Choroid plexus epithelial cell (primary cell): ENCODE measurements around the gene OPTN.
"Not testable (repeated sequence)": the region's sequence is repeated elsewhere in the genome, so short reads cannot be mapped to it uniquely, and the experiment has no call there.

Experiments
- DNase-seq: peaks from one replicate; pipeline ENCODE4 v3.0.0-alpha.2; 2010; ENCODE audit warnings: low read depth
- H3K4me3 ChIP-seq: 2 replicates; pipeline ENCODE4 v1.5.1; 2011; ENCODE audit warnings: low read depth, mild to moderate bottlenecking, control low read depth, low read length, moderate library complexity
- CTCF ChIP-seq: conservative IDR thresholded peaks from 2 replicates; pipeline ENCODE4 v1.5.1; 2011; ENCODE audit warnings: low read depth, mild to moderate bottlenecking, control low read depth, inconsistent platforms, low read length, moderate library complexity

Gene OPTN

DNA sequence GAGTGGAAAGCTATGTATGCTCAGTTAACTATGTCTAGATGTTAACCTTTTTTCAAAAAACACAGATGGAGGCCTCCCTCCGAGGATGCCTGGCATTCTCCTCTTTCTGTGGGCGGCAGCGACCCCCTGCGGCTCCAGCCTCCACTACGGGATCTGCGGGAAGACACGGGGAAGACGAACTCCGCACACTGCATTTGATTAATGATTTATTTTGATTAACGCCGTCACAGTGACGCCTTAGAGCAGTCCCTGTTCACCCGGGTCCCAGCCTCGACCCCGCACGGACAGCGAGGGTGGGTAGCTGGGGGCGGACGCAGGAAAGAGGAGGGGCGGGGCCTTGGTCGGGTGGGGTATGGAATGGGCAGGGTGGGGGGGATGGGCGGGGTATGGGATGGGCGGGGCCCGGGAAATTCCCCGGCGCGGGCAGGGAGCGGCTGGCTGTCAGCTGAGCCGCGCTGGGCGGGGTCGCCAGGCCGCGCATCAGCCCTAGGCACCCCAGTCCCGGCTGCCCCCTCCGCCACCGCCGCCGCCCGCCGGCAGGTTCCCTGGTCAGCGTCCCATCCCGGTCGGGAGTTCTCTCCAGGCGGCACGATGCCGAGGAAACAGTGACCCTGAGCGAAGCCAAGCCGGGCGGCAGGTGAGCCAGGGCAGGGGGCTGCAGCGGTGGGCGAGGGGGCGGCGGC, at the start of gene OPTN:
TSS of gene OPTN (plus strand) at position 498 of the 683 bp plus-strand sequence. CDS start 8,960 bp downstream, outside the sequence.
- H3K4me3 ChIP-seq: peak within 1 kb of the TSS; percentile 95
- peak; percentile 88 for DNase-seq
- peak; percentile 72 for TF ChIP-seq CTCF

GRCh38 chr10:13051126-13051694, 48.8 kb upstream of the OPTN start:
- no peak for DNase-seq
- no peak overlapping the region for H3K4me3 ChIP-seq
- TF ChIP-seq CTCF: no peak

- DNase-seq, H3K4me3 ChIP-seq: not testable (repeated sequence)
These were observed 46.8 kb upstream of the OPTN start for GRCh38 chr10:13053208-13053607.

DNA sequence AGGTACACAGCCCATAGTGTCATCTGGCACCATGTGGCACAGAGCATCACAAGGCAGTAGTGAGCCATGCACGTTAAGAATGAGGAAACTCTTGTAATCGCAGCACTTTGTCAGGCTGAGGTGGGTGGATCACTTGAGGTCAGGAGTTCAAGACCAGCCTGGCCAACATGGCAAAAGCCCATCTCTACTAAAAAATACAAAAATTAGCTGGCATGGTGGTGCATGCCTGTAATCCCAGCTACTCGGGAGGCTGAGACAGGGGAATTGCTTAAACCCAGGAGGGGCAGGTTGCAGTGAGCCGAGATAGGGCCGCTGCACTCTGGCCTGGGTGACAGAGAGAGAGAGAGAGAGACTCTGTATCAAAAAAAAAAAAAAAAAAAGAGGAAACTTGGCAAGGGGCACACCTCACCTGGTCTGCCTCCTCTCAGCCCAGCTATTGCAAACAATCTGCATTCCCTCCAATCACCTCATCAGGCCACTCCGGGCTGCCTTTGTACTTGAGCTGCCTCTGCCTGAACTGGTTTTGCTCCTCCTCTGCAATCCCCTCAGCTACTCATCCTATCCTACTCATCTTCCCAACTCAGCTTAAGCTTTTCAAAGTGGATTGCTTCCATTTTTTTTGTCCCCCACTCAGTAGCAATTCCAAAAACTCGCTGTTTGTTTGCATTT, 46.0 kb upstream of the OPTN start:
- DNase-seq: no peak
- no peak for TF ChIP-seq CTCF

DNA sequence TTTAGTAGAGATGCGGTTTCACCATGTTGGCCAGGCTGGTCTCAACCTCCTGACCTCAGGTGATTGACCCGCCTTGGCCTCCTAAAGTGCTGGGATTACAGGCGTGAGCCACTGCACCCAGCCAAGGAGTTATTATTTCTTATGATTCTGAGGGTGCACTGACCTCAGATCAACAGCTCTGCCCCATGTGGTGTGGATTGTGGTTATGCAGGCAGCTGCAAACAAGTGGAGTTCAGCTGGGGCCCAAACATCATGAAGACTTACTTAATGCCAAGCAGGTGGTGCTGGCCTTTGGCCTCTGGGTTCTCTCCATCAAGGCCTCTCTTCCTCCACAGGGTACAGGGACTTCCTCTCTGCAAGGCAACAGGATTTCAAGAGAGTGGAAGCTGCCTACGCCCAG, 45.1 kb upstream of the OPTN start:
- H3K4me3 ChIP-seq: no peak overlapping the region
- peak; percentile 63 for DNase-seq
- no peak for TF ChIP-seq CTCF

More for the DNA sequence above, 46.0 kb upstream of the OPTN start:
- no peak overlapping the region for H3K4me3 ChIP-seq

DNA sequence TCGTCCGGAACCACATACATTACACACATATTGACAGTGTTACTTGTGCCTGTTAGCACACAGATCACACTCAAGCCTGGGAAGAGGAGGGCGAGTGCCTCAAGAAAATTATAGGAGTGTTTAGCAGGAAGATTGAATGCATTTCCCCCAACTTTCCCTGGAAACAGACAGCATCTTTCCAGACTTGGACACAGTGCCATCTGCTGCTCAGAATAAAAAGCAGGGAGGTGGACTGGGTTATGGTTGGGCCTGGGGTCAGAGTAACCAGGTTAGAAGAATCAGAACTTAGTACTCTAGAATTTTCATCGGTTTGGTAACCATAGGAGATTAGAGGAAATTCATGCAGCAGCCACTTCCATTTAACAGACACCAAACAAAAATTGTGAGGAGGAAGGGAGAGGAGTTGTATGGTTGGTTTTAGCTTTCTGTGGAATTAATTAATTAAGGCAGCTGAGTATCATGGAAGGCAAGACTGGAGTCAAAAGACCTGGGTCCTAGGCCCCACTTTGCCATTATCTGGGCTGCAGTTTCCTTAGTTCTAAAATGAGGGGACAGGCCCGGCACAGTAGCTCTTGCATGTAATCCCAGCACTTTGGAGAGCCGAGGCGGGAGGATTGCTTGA, 43.4 kb upstream of the OPTN start:
- DNase-seq: peak; percentile 63
- peak; percentile 85 for TF ChIP-seq CTCF
- H3K4me3 ChIP-seq: no peak overlapping the region

- no peak overlapping the region for H3K4me3 ChIP-seq
- no peak for DNase-seq
- no peak for TF ChIP-seq CTCF
These were observed 37.2 kb upstream of the OPTN start for GRCh38 chr10:13062803-13063202.
